ENCODE results near the gene HSPB9. TPM values are rescaled to one million over a fixed set of nuclear protein-coding genes. Genes with fewer than 3 reads are reported as not detected.
"Not testable (repeated sequence)": the region's sequence is repeated elsewhere in the genome, so short reads cannot be mapped to it uniquely, and the experiment has no call there.

The HSPB9 gene
- total RNA-seq, 1 donor, result not detected

GRCh38 chr17:42138749-42139492, 16.3 kb downstream of the HSPB9 start:
- no peak for DNase-seq (ENCODE audit: low read depth in 2 of 3, low spot score in 2 of 3)

- DNase-seq (ENCODE audit: low read depth in 2 of 3, low spot score in 2 of 3), result not testable (repeated sequence)
Observed at GRCh38 chr17:42140690-42141089, 18.1 kb downstream of the HSPB9 start.

GRCh38 chr17:42141382-42141781, 18.8 kb downstream of the HSPB9 start:
- DNase-seq (ENCODE audit: low read depth in 2 of 3, low spot score in 2 of 3), result no peak

- DNase-seq (ENCODE audit: low read depth in 2 of 3, low spot score in 2 of 3), result no peak
Observed at GRCh38 chr17:42142371-42142896, 19.8 kb downstream of the HSPB9 start.

GRCh38 chr17:42143138-42143537, 20.5 kb downstream of the HSPB9 start:
- not testable (repeated sequence) for DNase-seq (ENCODE audit: low read depth in 2 of 3, low spot score in 2 of 3)

GRCh38 chr17:42146911-42147607, 24.5 kb downstream of the HSPB9 start:
- DNase-seq (ENCODE audit: low read depth in 2 of 3, low spot score in 2 of 3), result no peak

GRCh38 chr17:42153919-42154742, 31.5 kb downstream of the HSPB9 start:
- DNase-seq (ENCODE audit: low read depth in 2 of 3, low spot score in 2 of 3), result peak in 2 of 3 donors; percentile 33 to 53

GRCh38 chr17:42155614-42156045, 33.0 kb downstream of the HSPB9 start:
- DNase-seq (ENCODE audit: low read depth in 2 of 3, low spot score in 2 of 3), result no peak

GRCh38 chr17:42159796-42160530, 37.4 kb downstream of the HSPB9 start:
- DNase-seq (ENCODE audit: low read depth in 2 of 3, low spot score in 2 of 3), result no peak

- DNase-seq (ENCODE audit: low read depth in 2 of 3, low spot score in 2 of 3), result no peak
Observed at GRCh38 chr17:42160531-42160910, 37.9 kb downstream of the HSPB9 start.

GRCh38 chr17:42163113-42163512, 40.5 kb downstream of the HSPB9 start:
- peak in 1 of 3 donors; percentile 50 for DNase-seq (ENCODE audit: low read depth in 2 of 3, low spot score in 2 of 3)

GRCh38 chr17:42163696-42164407, 41.2 kb downstream of the HSPB9 start:
- no peak for DNase-seq (ENCODE audit: low read depth in 2 of 3, low spot score in 2 of 3)

GRCh38 chr17:42165751-42166150, 43.1 kb downstream of the HSPB9 start:
- DNase-seq (ENCODE audit: low read depth in 2 of 3, low spot score in 2 of 3), result no peak

GRCh38 chr17:42166196-42166763, 43.7 kb downstream of the HSPB9 start:
- DNase-seq (ENCODE audit: low read depth in 2 of 3, low spot score in 2 of 3), result no peak

GRCh38 chr17:42167807-42168206, 45.2 kb downstream of the HSPB9 start:
- no peak for DNase-seq (ENCODE audit: low read depth in 2 of 3, low spot score in 2 of 3)

GRCh38 chr17:42169351-42169750, 46.7 kb downstream of the HSPB9 start:
- no peak for DNase-seq (ENCODE audit: low read depth in 2 of 3, low spot score in 2 of 3)

GRCh38 chr17:42171831-42172230, 49.2 kb downstream of the HSPB9 start:
- no peak for DNase-seq (ENCODE audit: low read depth in 2 of 3, low spot score in 2 of 3)

Measured in hematopoietic multipotent progenitor cell (in vitro differentiated cells).